ENCODE measurements around the gene AGFG2.

- TF ChIP-seq CTCF (IDR thresholded peaks at IDR 0.05) (no peak), JUNB (IDR thresholded peaks at IDR 0.05) (no peak), SMC3 (IDR thresholded peaks at IDR 0.05) (no peak), ESRRA (IDR thresholded peaks at IDR 0.05; ENCODE audit: borderline replicate concordance, low read length) (no peak)
Observed at GRCh38 chr7:100577507-100577906, 38.5 kb downstream of the AGFG2 start.
